Parathyroid adenoma (tissue), 2 donors: ENCODE results near the gene MRPL1.

Experiments used
- H2AFZ ChIP-seq: fragments of 300-600 bp; sonication (generic); one replicate; pipeline ENCODE4 v1.7.0; 2017; ENCODE audit warnings: antibody characterized with exemption, mild to moderate bottlenecking
- H3K27ac ChIP-seq: fragments of 300-600 bp; sonication (generic); one replicate; pipeline ENCODE4 v1.7.0; 2017
- H3K27me3 ChIP-seq: fragments of 300-600 bp; sonication (generic); one replicate; pipeline ENCODE4 v1.7.0; 2017; ENCODE audit warnings: low read length; ENCODE audit not compliant: control insufficient read depth, insufficient read depth
- H3K36me3 ChIP-seq: fragments of 300-600 bp; sonication (generic); one replicate; pipeline ENCODE4 v1.7.0; 2017; ENCODE audit warnings: low read length; ENCODE audit not compliant: control insufficient read depth, insufficient read depth
- H3K4me1 ChIP-seq: fragments of 300-600 bp; sonication (generic); one replicate; pipeline ENCODE4 v1.7.0; 2017; ENCODE audit warnings: control low read depth
- H3K4me2 ChIP-seq: fragments of 300-600 bp; sonication (generic); one replicate; pipeline ENCODE4 v1.7.0; 2017; ENCODE audit warnings: low read length
- H3K4me3 ChIP-seq: fragments of 300-600 bp; sonication (generic); one replicate; pipeline ENCODE4 v1.7.0; 2017; ENCODE audit warnings: low read depth, low read length
- H3K79me2 ChIP-seq: fragments of 300-600 bp; sonication (generic); one replicate; pipeline ENCODE4 v1.7.0; 2017; ENCODE audit warnings: control low read depth
- H3K9ac ChIP-seq: fragments of 300-600 bp; sonication (generic); one replicate; pipeline ENCODE4 v1.7.0; 2017; ENCODE audit warnings: mild to moderate bottlenecking
- H3K9me3 ChIP-seq: fragments of 300-600 bp; sonication (generic); one replicate; pipeline ENCODE4 v1.7.0; 2017; ENCODE audit warnings: low read length; ENCODE audit not compliant: control insufficient read depth
- TF ChIP-seq, protein P1 (sequence below): fragments of 300-600 bp; sonication (generic); IDR thresholded peaks from one replicate; pipeline ENCODE4 v1.7.0; 2017; ENCODE audit warnings: antibody characterized with exemption, mild to moderate bottlenecking
- donor health status: primary hyperparathyroidism.

Gene MRPL1

DNA sequence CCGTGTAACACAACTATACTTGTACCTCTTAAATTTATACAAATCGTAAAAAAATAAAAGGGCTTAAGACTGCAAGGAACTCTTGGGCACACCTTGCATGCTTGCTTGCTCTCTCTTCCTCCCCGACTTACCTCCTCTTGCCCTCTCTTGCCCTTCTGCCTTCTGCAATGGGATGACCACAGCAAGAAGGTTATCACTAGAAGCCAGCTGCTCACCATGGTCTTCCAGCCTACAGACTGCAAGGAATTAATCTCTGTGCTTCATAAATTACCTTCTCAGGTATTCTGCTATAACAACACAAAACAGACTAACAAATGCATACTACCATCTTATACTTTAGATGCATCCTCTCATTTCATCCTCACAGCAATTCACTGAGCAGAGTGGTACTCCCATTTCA lies 92.1 kb downstream of the MRPL1 start:
- Histone ChIP-seq H3K4me2 (no peak overlapping the region), H3K4me1 (no peaks in the 10 kb centered on the region), H3K36me3 (no peaks in the 10 kb centered on the region), H3K79me2 (no peaks in the 10 kb centered on the region), H3K9me3 (no peaks in the 10 kb centered on the region), H3K27ac (no peak overlapping the region), H3K27me3 (no peaks in the 10 kb centered on the region), H2AFZ (no peak overlapping the region), H3K9ac (no peak overlapping the region), H3K4me3 (no peak overlapping the region)
- TF ChIP-seq, protein P1, sequence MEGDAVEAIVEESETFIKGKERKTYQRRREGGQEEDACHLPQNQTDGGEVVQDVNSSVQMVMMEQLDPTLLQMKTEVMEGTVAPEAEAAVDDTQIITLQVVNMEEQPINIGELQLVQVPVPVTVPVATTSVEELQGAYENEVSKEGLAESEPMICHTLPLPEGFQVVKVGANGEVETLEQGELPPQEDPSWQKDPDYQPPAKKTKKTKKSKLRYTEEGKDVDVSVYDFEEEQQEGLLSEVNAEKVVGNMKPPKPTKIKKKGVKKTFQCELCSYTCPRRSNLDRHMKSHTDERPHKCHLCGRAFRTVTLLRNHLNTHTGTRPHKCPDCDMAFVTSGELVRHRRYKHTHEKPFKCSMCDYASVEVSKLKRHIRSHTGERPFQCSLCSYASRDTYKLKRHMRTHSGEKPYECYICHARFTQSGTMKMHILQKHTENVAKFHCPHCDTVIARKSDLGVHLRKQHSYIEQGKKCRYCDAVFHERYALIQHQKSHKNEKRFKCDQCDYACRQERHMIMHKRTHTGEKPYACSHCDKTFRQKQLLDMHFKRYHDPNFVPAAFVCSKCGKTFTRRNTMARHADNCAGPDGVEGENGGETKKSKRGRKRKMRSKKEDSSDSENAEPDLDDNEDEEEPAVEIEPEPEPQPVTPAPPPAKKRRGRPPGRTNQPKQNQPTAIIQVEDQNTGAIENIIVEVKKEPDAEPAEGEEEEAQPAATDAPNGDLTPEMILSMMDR: no peak

DNA sequence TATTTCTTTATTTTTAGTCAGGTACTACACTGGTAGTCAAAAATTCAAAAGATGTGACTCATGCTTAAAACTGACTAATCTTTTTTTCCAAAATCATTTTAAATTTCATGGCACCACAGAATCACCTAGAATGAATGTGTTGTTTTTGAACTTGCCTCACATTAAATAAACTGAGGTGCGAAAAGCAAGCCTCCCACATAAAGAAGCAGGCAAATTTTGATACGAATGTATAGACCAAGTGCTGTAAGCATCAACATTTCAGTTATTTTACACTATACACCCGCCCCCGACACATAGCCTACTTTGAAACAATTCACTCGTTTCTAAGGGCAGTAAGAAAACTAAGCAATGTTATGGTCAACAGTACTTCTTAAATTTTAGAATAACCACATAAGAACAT lies 94.3 kb downstream of the MRPL1 start:
- TF ChIP-seq, protein P1: no peak

DNA sequence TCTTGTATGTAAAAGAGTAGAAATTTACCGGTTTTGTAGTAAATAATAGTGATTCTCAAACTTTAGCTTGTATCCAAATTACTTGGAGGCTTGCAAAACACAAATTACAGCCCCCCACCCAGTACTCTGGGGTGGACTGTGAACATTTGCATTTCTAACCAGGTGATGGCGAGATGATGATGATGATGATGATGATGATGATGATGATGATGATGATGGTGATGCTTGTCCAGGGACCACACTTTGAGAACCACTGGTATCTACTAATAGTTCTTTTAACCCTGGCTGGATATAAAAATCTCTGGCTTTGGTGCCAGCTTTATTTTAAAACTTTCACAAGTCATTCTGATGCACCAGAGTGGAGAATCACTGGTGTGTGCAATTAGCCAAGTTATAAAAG lies 96.3 kb downstream of the MRPL1 start:
- no peaks in the 10 kb centered on the region for H3K79me2 ChIP-seq
- H3K9me3 ChIP-seq: no peaks in the 10 kb centered on the region
- H3K9ac ChIP-seq: no peak overlapping the region
- H3K27ac ChIP-seq: no peak overlapping the region
- H3K27me3 ChIP-seq: no peaks in the 10 kb centered on the region
- TF ChIP-seq, protein P1: no peak
- no peaks in the 10 kb centered on the region for H3K36me3 ChIP-seq
- H2AFZ ChIP-seq: no peak overlapping the region
- no peak overlapping the region for H3K4me2 ChIP-seq
- H3K4me3 ChIP-seq: no peak overlapping the region
- no peaks in the 10 kb centered on the region for H3K4me1 ChIP-seq

More for the DNA sequence above, 94.3 kb downstream of the MRPL1 start:
- H3K9me3 ChIP-seq: no peaks in the 10 kb centered on the region
- H3K36me3 ChIP-seq: no peaks in the 10 kb centered on the region
- H3K27ac ChIP-seq: no peak overlapping the region
- H3K79me2 ChIP-seq: no peaks in the 10 kb centered on the region
- no peak overlapping the region for H3K4me2 ChIP-seq
- no peak overlapping the region for H3K4me3 ChIP-seq
- H3K27me3 ChIP-seq: no peaks in the 10 kb centered on the region
- H3K9ac ChIP-seq: no peak overlapping the region
- no peaks in the 10 kb centered on the region for H3K4me1 ChIP-seq
- H2AFZ ChIP-seq: no peak overlapping the region

- Histone ChIP-seq H3K9ac (no peak overlapping the region), H3K36me3 (no peaks in the 10 kb centered on the region), H3K4me2 (no peak overlapping the region), H2AFZ (no peak overlapping the region), H3K79me2 (no peaks in the 10 kb centered on the region), H3K9me3 (no peaks in the 10 kb centered on the region), H3K4me1 (no peaks in the 10 kb centered on the region), H3K27ac (no peak overlapping the region), H3K27me3 (no peaks in the 10 kb centered on the region), H3K4me3 (no peak overlapping the region)
- TF ChIP-seq, protein P1: peak; percentile 44
These were observed 97.1 kb downstream of the MRPL1 start for GRCh38 chr4:77959566-77960338.

GRCh38 chr4:77960367-77960766 lies 97.7 kb downstream of the MRPL1 start:
- Histone ChIP-seq H3K4me2 (no peak overlapping the region), H3K79me2 (no peaks in the 10 kb centered on the region), H3K27me3 (no peaks in the 10 kb centered on the region), H3K36me3 (no peaks in the 10 kb centered on the region), H3K9ac (no peak overlapping the region), H3K4me3 (no peak overlapping the region), H3K9me3 (no peaks in the 10 kb centered on the region), H2AFZ (no peak overlapping the region), H3K27ac (no peak overlapping the region), H3K4me1 (no peaks in the 10 kb centered on the region)
- TF ChIP-seq, protein P1: no peak
